Measurements from ENCODE around the gene LIPC.

The LIPC gene

GRCh38 chr15:58423205-58423604, 8.6 kb upstream of the LIPC start:
- Histone ChIP-seq H3K9ac (ENCODE audit: low read depth, low read length) (no peak overlapping the region), H3K27me3 (ENCODE audit: insufficient read depth, low read length) (no peaks in the 10 kb centered on the region), H3K4me3 (ENCODE audit: low read length) (no peak overlapping the region), H3K27ac (ENCODE audit: low read depth, low read length) (no peak overlapping the region), H3K36me3 (ENCODE audit: insufficient read depth, low read length) (no peaks in the 10 kb centered on the region), H3K4me1 (ENCODE audit: insufficient read depth, low read length) (no peaks in the 10 kb centered on the region), H3K9me3 (ENCODE audit: insufficient read depth, low read depth, low read length) (no peaks in the 10 kb centered on the region)
- 96% methylated on average over 6 of the region's 6 CpGs for WGBS

GRCh38 chr15:58423831-58424608, 7.8 kb upstream of the LIPC start:
- Histone ChIP-seq H3K36me3 (ENCODE audit: insufficient read depth, low read length) (no peaks in the 10 kb centered on the region), H3K27me3 (ENCODE audit: insufficient read depth, low read length) (no peaks in the 10 kb centered on the region), H3K4me3 (ENCODE audit: low read length) (no peak overlapping the region), H3K27ac (ENCODE audit: low read depth, low read length) (no peak overlapping the region), H3K4me1 (ENCODE audit: insufficient read depth, low read length) (no peaks in the 10 kb centered on the region), H3K9me3 (ENCODE audit: insufficient read depth, low read depth, low read length) (no peaks in the 10 kb centered on the region), H3K9ac (ENCODE audit: low read depth, low read length) (no peak overlapping the region)
- whole genome bisulfite sequencing = 86% methylated on average over 9 of the region's 9 CpGs

- 83% methylated on average over 3 of the region's 5 CpGs for WGBS
- H3K27me3 ChIP-seq (ENCODE audit: insufficient read depth, low read length) = no peaks in the 10 kb centered on the region
- H3K9me3 ChIP-seq (ENCODE audit: insufficient read depth, low read depth, low read length) = no peaks in the 10 kb centered on the region
- no peak overlapping the region for H3K9ac ChIP-seq (ENCODE audit: low read depth, low read length)
- no peak overlapping the region for H3K27ac ChIP-seq (ENCODE audit: low read depth, low read length)
- no peaks in the 10 kb centered on the region for H3K36me3 ChIP-seq (ENCODE audit: insufficient read depth, low read length)
- no peaks in the 10 kb centered on the region for H3K4me1 ChIP-seq (ENCODE audit: insufficient read depth, low read length)
- no peak overlapping the region for H3K4me3 ChIP-seq (ENCODE audit: low read length)
Measured at GRCh38 chr15:58424722-58425121, 7.1 kb upstream of the LIPC start.

- H3K9me3 ChIP-seq (ENCODE audit: insufficient read depth, low read depth, low read length) = no peaks in the 10 kb centered on the region
- no peak overlapping the region for H3K4me3 ChIP-seq (ENCODE audit: low read length)
- no peak overlapping the region for H3K27ac ChIP-seq (ENCODE audit: low read depth, low read length)
- H3K27me3 ChIP-seq (ENCODE audit: insufficient read depth, low read length) = no peaks in the 10 kb centered on the region
- H3K9ac ChIP-seq (ENCODE audit: low read depth, low read length) = no peak overlapping the region
- no peaks in the 10 kb centered on the region for H3K4me1 ChIP-seq (ENCODE audit: insufficient read depth, low read length)
- no peaks in the 10 kb centered on the region for H3K36me3 ChIP-seq (ENCODE audit: insufficient read depth, low read length)
- 91% methylated on average over 3 of the region's 3 CpGs for WGBS
Measured at GRCh38 chr15:58425185-58425584, 6.6 kb upstream of the LIPC start.

GRCh38 chr15:58425834-58426233, 6.0 kb upstream of the LIPC start:
- Histone ChIP-seq H3K9ac (ENCODE audit: low read depth, low read length) (no peak overlapping the region), H3K4me1 (ENCODE audit: insufficient read depth, low read length) (no peaks in the 10 kb centered on the region), H3K27ac (ENCODE audit: low read depth, low read length) (no peak overlapping the region), H3K27me3 (ENCODE audit: insufficient read depth, low read length) (no peaks in the 10 kb centered on the region), H3K9me3 (ENCODE audit: insufficient read depth, low read depth, low read length) (no peaks in the 10 kb centered on the region), H3K4me3 (ENCODE audit: low read length) (no peak overlapping the region), H3K36me3 (ENCODE audit: insufficient read depth, low read length) (no peaks in the 10 kb centered on the region)
- WGBS = 77% methylated on average over 1 of the region's 1 CpG

GRCh38 chr15:58426501-58426900, 5.3 kb upstream of the LIPC start:
- H3K9ac ChIP-seq (ENCODE audit: low read depth, low read length) = no peak overlapping the region
- no CpG with 5 or more reads among the region's 1 CpG for WGBS
- H3K27ac ChIP-seq (ENCODE audit: low read depth, low read length) = no peak overlapping the region

GRCh38 chr15:58427987-58428386, 3.8 kb upstream of the LIPC start:
- H3K27me3 ChIP-seq (ENCODE audit: insufficient read depth, low read length) = no peaks in the 10 kb centered on the region
- no peak overlapping the region for H3K9ac ChIP-seq (ENCODE audit: low read depth, low read length)
- H3K36me3 ChIP-seq (ENCODE audit: insufficient read depth, low read length) = no peaks in the 10 kb centered on the region
- no peak overlapping the region for H3K27ac ChIP-seq (ENCODE audit: low read depth, low read length)
- H3K4me1 ChIP-seq (ENCODE audit: insufficient read depth, low read length) = no peaks in the 10 kb centered on the region
- no peak overlapping the region for H3K4me3 ChIP-seq (ENCODE audit: low read length)
- no peaks in the 10 kb centered on the region for H3K9me3 ChIP-seq (ENCODE audit: insufficient read depth, low read depth, low read length)

More at GRCh38 chr15:58426501-58426900, 5.3 kb upstream of the LIPC start:
- no peaks in the 10 kb centered on the region for H3K4me1 ChIP-seq (ENCODE audit: insufficient read depth, low read length)
- no peaks in the 10 kb centered on the region for H3K36me3 ChIP-seq (ENCODE audit: insufficient read depth, low read length)
- H3K4me3 ChIP-seq (ENCODE audit: low read length) = no peak overlapping the region
- no peaks in the 10 kb centered on the region for H3K27me3 ChIP-seq (ENCODE audit: insufficient read depth, low read length)
- H3K9me3 ChIP-seq (ENCODE audit: insufficient read depth, low read depth, low read length) = no peaks in the 10 kb centered on the region

- Histone ChIP-seq H3K36me3 (ENCODE audit: insufficient read depth, low read length) (no peaks in the 10 kb centered on the region), H3K4me3 (ENCODE audit: low read length) (no peak overlapping the region), H3K4me1 (ENCODE audit: insufficient read depth, low read length) (no peaks in the 10 kb centered on the region; the same call in 1 of the 2 replicates), H3K9ac (ENCODE audit: low read depth, low read length) (no peak overlapping the region), H3K27ac (ENCODE audit: low read depth, low read length) (no peak overlapping the region), H3K27me3 (ENCODE audit: insufficient read depth, low read length) (no peaks in the 10 kb centered on the region), H3K9me3 (ENCODE audit: insufficient read depth, low read depth, low read length) (no peaks in the 10 kb centered on the region)
- WGBS = 92% methylated on average over 5 of the region's 5 CpGs
Measured at GRCh38 chr15:58430224-58430787, 1.5 kb upstream of the LIPC start.

- WGBS = 91% methylated on average over 7 of the region's 7 CpGs
- H3K27ac ChIP-seq (ENCODE audit: low read depth, low read length) = no peak overlapping the region
Measured at GRCh38 chr15:58432401-58432800, 610 bp downstream of the LIPC start.

GRCh38 chr15:58433597-58434333, 2.0 kb downstream of the LIPC start:
- 89% methylated on average over 4 of the region's 4 CpGs for WGBS
- Histone ChIP-seq H3K27ac (ENCODE audit: low read depth, low read length) (no peak overlapping the region), H3K4me1 (ENCODE audit: insufficient read depth, low read length) (no peaks in the 10 kb centered on the region; the same call in 1 of the 2 replicates), H3K36me3 (ENCODE audit: insufficient read depth, low read length) (no peaks in the 10 kb centered on the region), H3K27me3 (ENCODE audit: insufficient read depth, low read length) (no peaks in the 10 kb centered on the region), H3K9me3 (ENCODE audit: insufficient read depth, low read depth, low read length) (no peaks in the 10 kb centered on the region), H3K9ac (ENCODE audit: low read depth, low read length) (no peak overlapping the region), H3K4me3 (ENCODE audit: low read length) (no peak overlapping the region)

More at GRCh38 chr15:58432401-58432800, 610 bp downstream of the LIPC start:
- Histone ChIP-seq H3K4me3 (ENCODE audit: low read length) (no peak overlapping the region), H3K9ac (ENCODE audit: low read depth, low read length) (no peak overlapping the region), H3K9me3 (ENCODE audit: insufficient read depth, low read depth, low read length) (no peaks in the 10 kb centered on the region), H3K4me1 (ENCODE audit: insufficient read depth, low read length) (no peaks in the 10 kb centered on the region; the same call in 1 of the 2 replicates), H3K36me3 (ENCODE audit: insufficient read depth, low read length) (no peaks in the 10 kb centered on the region), H3K27me3 (ENCODE audit: insufficient read depth, low read length) (no peaks in the 10 kb centered on the region)

GRCh38 chr15:58434334-58434875, 2.6 kb downstream of the LIPC start:
- Histone ChIP-seq H3K27ac (ENCODE audit: low read depth, low read length) (no peak overlapping the region), H3K9me3 (ENCODE audit: insufficient read depth, low read depth, low read length) (no peaks in the 10 kb centered on the region), H3K4me3 (ENCODE audit: low read length) (no peak overlapping the region), H3K36me3 (ENCODE audit: insufficient read depth, low read length) (no peaks in the 10 kb centered on the region), H3K4me1 (ENCODE audit: insufficient read depth, low read length) (no peaks in the 10 kb centered on the region; the same call in 1 of the 2 replicates), H3K27me3 (ENCODE audit: insufficient read depth, low read length) (no peaks in the 10 kb centered on the region), H3K9ac (ENCODE audit: low read depth, low read length) (no peak overlapping the region)
- WGBS = 91% methylated on average over 10 of the region's 10 CpGs

Data from HUES64 (cell line).